H1 (cell line): ENCODE measurements around the gene NEK10. TPM values are rescaled to one million over a fixed set of nuclear protein-coding genes. Genes with fewer than 3 reads are reported as not detected.

ENCODE experiments used
- CTCF ChIA-PET: fragments of 300-600 bp; sonication (Branson Sonifier 250); formaldehyde crosslinking; loops from one replicate; lab custom pipeline; 2021; ENCODE audit not compliant: partially characterized antibody; lab: Charles Lee
- POLR2A ChIA-PET: fragments of 300-600 bp; sonication (Branson Sonifier 250); formaldehyde crosslinking; loops from one replicate; lab custom pipeline; 2021; ENCODE audit warnings: inconsistent platforms; ENCODE audit not compliant: partially characterized antibody; lab: Charles Lee
- DNase-seq, 2 experiments: peaks; one replicate each; pipeline versions ENCODE4 v3.0.0 to v3.0.0-alpha.2; 2010 to 2022; ENCODE audit warnings: low spot score in 2 of 2, low read depth in 1 of 2, mixed read lengths in 1 of 2
- FAIRE-seq: peaks from 2 replicates; lab custom pipeline; 2011; peaks lifted over from hg19 to GRCh38; lab: Jason Lieb, UNC
- H2AFZ ChIP-seq: 2 replicates; pipeline ENCODE4 v1.8.1; 2012; ENCODE audit warnings: low read length, inconsistent platforms
- H2AK5ac ChIP-seq: 2 replicates; pipeline ENCODE4 v1.6.1; 2013; ENCODE audit warnings: low read depth, low read length
- H2BK120ac ChIP-seq: replicated peaks from 2 replicates; pipeline ENCODE3; 2013; ENCODE audit warnings: low read depth, low read length, inconsistent platforms
- H2BK12ac ChIP-seq: 2 replicates; pipeline ENCODE4 v1.6.1; 2013; ENCODE audit warnings: low read depth, low read length
- H2BK15ac ChIP-seq: 2 replicates; pipeline ENCODE4 v1.6.1; 2013; ENCODE audit warnings: low read length
- H2BK20ac ChIP-seq: 2 replicates; pipeline ENCODE4 v1.6.1; 2013; ENCODE audit warnings: low read length
- H2BK5ac ChIP-seq: 2 replicates; pipeline ENCODE4 v1.6.1; 2013; ENCODE audit warnings: low read depth, low read length
- H3K14ac ChIP-seq: 2 replicates; pipeline ENCODE4 v1.6.1; 2013; ENCODE audit warnings: inconsistent platforms; ENCODE audit not compliant: insufficient read length
- H3K18ac ChIP-seq: 2 replicates; pipeline ENCODE4 v1.6.1; 2013; ENCODE audit warnings: low read length; ENCODE audit errors: extremely low read depth
- H3K23ac ChIP-seq: 2 replicates; pipeline ENCODE4 v1.6.1; 2013; ENCODE audit warnings: inconsistent platforms; ENCODE audit not compliant: insufficient read length
- H3K23me2 ChIP-seq: 2 replicates; pipeline ENCODE4 v1.6.1; 2013; ENCODE audit warnings: low read depth, low read length
- H3K27ac ChIP-seq: 2 replicates; pipeline ENCODE4 v1.6.1; 2011; ENCODE audit warnings: low read depth, low read length, inconsistent platforms
- H3K27me3 ChIP-seq, 4 experiments: replicated peaks in 1 of 4; 1 replicate in 1 of 4; 2 replicates in 3 of 4; pipeline versions ENCODE4 v1.6.1 to v1.8.1; 2011 to 2013; ENCODE audit warnings: low read length in 3 of 4, mild to moderate bottlenecking in 3 of 4, inconsistent platforms in 2 of 4, mixed read lengths in 2 of 4, moderate library complexity in 1 of 4; ENCODE audit not compliant: control insufficient read depth in 3 of 4, insufficient read depth in 3 of 4; ENCODE audit errors: extremely low read depth in 1 of 4
- H3K36me3 ChIP-seq, 4 experiments: 2 replicates each; pipeline versions ENCODE4 v1.6.1 to v1.8.1; 2011 to 2013; ENCODE audit warnings: mild to moderate bottlenecking in 4 of 4, low read length in 3 of 4, moderate library complexity in 2 of 4, control low read depth in 1 of 4, inconsistent platforms in 1 of 4; ENCODE audit not compliant: insufficient read depth in 4 of 4, control insufficient read depth in 2 of 4
- H3K4ac ChIP-seq: replicated peaks from 2 replicates; pipeline ENCODE3; 2013; ENCODE audit warnings: low read length, low read depth, mixed read lengths, inconsistent platforms; ENCODE audit not compliant: insufficient read length
- H3K4me1 ChIP-seq, 4 experiments: replicated peaks in 1 of 4; 1 replicate in 1 of 4; 2 replicates in 3 of 4; pipeline versions ENCODE4 v1.6.1 to v1.8.1; 2011 to 2013; ENCODE audit warnings: low read length in 3 of 4, inconsistent platforms in 2 of 4, mixed read lengths in 1 of 4; ENCODE audit not compliant: insufficient read depth in 4 of 4, control insufficient read depth in 3 of 4
- H3K4me2 ChIP-seq, 2 experiments: 2 replicates each; pipeline versions ENCODE4 v1.6.1 to v1.8.1; 2011 to 2013; ENCODE audit warnings: low read depth in 2 of 2, low read length in 2 of 2, control low read depth in 1 of 2, inconsistent platforms in 1 of 2, mild to moderate bottlenecking in 1 of 2; ENCODE audit not compliant: insufficient read depth in 1 of 2
- H3K4me3 ChIP-seq, 4 experiments: fragments of 200-600, 300-600 bp in 1 of 4; sonication (generic), shearing (Covaris generic), sonication (Bioruptor Twin) in 1 of 4; 2 replicates each; pipeline versions ENCODE4 v1.5.1 to v1.8.1; 2011 to 2016; ENCODE audit warnings: low read length in 4 of 4, low read depth in 3 of 4, control low read depth in 2 of 4, inconsistent platforms in 2 of 4, mild to moderate bottlenecking in 2 of 4, mixed read lengths in 1 of 4, moderate library complexity in 1 of 4; ENCODE audit not compliant: insufficient read depth in 2 of 4; ENCODE audit errors: extremely low read depth in 1 of 4
- H3K56ac ChIP-seq: replicated peaks from 2 replicates; pipeline ENCODE3; 2013; ENCODE audit warnings: low read depth, mild to moderate bottlenecking, mixed read lengths, low read length, inconsistent platforms; ENCODE audit not compliant: insufficient read length
- H3K79me1 ChIP-seq: 2 replicates; pipeline ENCODE4 v1.6.1; 2013; ENCODE audit warnings: low read depth, low read length, control low read depth
- H3K79me2 ChIP-seq, 2 experiments: 2 replicates each; pipeline versions ENCODE4 v1.6.1 to v1.8.1; 2012 to 2013; ENCODE audit warnings: low read length in 2 of 2, mild to moderate bottlenecking in 2 of 2, inconsistent platforms in 1 of 2; ENCODE audit not compliant: insufficient read depth in 2 of 2, control insufficient read depth in 1 of 2
- H3K9ac ChIP-seq, 4 experiments: replicated peaks in 1 of 4; 1 replicate in 1 of 4; 2 replicates in 3 of 4; pipeline versions ENCODE4 v1.6.1 to v1.8.1; 2011 to 2013; ENCODE audit warnings: low read depth in 3 of 4, low read length in 3 of 4, control low read depth in 2 of 4, mild to moderate bottlenecking in 2 of 4, moderate library complexity in 2 of 4, inconsistent platforms in 1 of 4; ENCODE audit errors: extremely low read depth in 1 of 4
- H3K9me3 ChIP-seq, 2 experiments: 2 replicates each; pipeline versions ENCODE4 v1.6.1 to v1.8.1; 2012 to 2013; ENCODE audit warnings: mild to moderate bottlenecking in 2 of 2, moderate library complexity in 2 of 2, control low read depth in 1 of 2, inconsistent platforms in 1 of 2, low read depth in 1 of 2, low read length in 1 of 2, mixed read lengths in 1 of 2; ENCODE audit not compliant: insufficient read depth in 2 of 2
- H4K20me1 ChIP-seq, 2 experiments: replicated peaks in 1 of 2; 2 replicates each; pipeline versions ENCODE3 to v1.8.1; 2011 to 2013; ENCODE audit warnings: inconsistent platforms in 2 of 2, low read length in 2 of 2, mild to moderate bottlenecking in 1 of 2; ENCODE audit not compliant: insufficient read depth in 2 of 2, control insufficient read depth in 1 of 2
- H4K5ac ChIP-seq: 2 replicates; pipeline ENCODE4 v1.6.1; 2013; ENCODE audit warnings: low read length, low read depth, mixed read lengths, inconsistent platforms; ENCODE audit not compliant: insufficient read length
- H4K8ac ChIP-seq: 2 replicates; pipeline ENCODE4 v1.8.0; 2013; ENCODE audit warnings: mild to moderate bottlenecking, moderate library complexity, low read length, inconsistent platforms; ENCODE audit not compliant: insufficient read depth; ENCODE audit errors: extremely low read depth
- H4K91ac ChIP-seq: replicated peaks from 2 replicates; pipeline ENCODE3; 2013; ENCODE audit warnings: low read length, mixed read lengths, inconsistent platforms; ENCODE audit not compliant: insufficient read length
- NANOG ChIP-seq: IDR thresholded peaks from 2 replicates; pipeline ENCODE4 v1.6.1; 2011; ENCODE audit warnings: low read length, low read depth, mild to moderate bottlenecking, inconsistent platforms; ENCODE audit not compliant: insufficient read depth, poor library complexity, severe bottlenecking
- SIN3A ChIP-seq, 2 experiments: IDR thresholded peaks in 1 of 2; conservative IDR thresholded peaks in 1 of 2; 2 replicates each; pipeline ENCODE4 v1.6.1; 2011 to 2012; ENCODE audit warnings: low read length in 2 of 2, improper control_type of control experiment in 1 of 2, low read depth in 1 of 2, mild to moderate bottlenecking in 1 of 2
- SIRT6 ChIP-seq: IDR thresholded peaks from one replicate; pipeline ENCODE4 v1.7.1; 2012; ENCODE audit warnings: low read length, inconsistent platforms
- TAF1 ChIP-seq: IDR thresholded peaks from 2 replicates; pipeline ENCODE4 v1.6.1; 2011; ENCODE audit warnings: mild to moderate bottlenecking, low read depth, low read length
- WGBS, 2 experiments: shearing (Covaris generic) in 1 of 2; methylation state at CpG; one replicate each; pipeline versions ENCODE4 v1.1.6 to v1.1.7; 2013 to 2015; ENCODE audit warnings: low lambda C conversion rate in 2 of 2, mixed read lengths in 2 of 2, inconsistent platforms in 1 of 2, low coverage in 1 of 2, missing lambda C conversion rate in 1 of 2; ENCODE audit not compliant: insufficient replicate concordance in 2 of 2, insufficient coverage in 1 of 2, insufficient read length in 1 of 2; ENCODE audit errors: extremely low coverage in 1 of 2, missing lambda C conversion rate in 1 of 2; 5-methylcytosine and 5-hydroxymethylcytosine counted together
- polyA plus RNA-seq, 7 experiments: library from polyadenylated mRNA; depleted of rRNA in 3 of 7; stranded (reverse) in 5 of 7; unstranded in 2 of 7; fragments of >200 nt in 5 of 7; fragments of 200-250 nt in 2 of 7; gene quantifications; 1 replicate in 5 of 7; 2 replicates in 1 of 7; 4 replicates in 1 of 7; pipeline versions ENCODE4 v1.2.1 to v1.2.3, GENCODE V29; 2011 to 2013; ENCODE audit warnings: missing spikeins in 2 of 7, mixed read lengths in 2 of 7
- total RNA-seq: library from RNA; stranded (reverse); fragmentation: NEBNext Ultra II Directional; extraction: Animal tissue kit (Norgen Biotek cat#: 25700); gene quantifications from 2 replicates; pipeline ENCODE4 v1.2.1, GENCODE V29; 2021
- TF ChIP-seq, protein P1 (sequence below): IDR thresholded peaks from 2 replicates; pipeline ENCODE4 v1.6.1; 2012; ENCODE audit warnings: low read length, inconsistent platforms
- TF ChIP-seq, protein P2 (sequence below), 3 experiments: IDR thresholded peaks; 1 replicate in 2 of 3; 2 replicates in 1 of 3; pipeline versions ENCODE4 v1.5.1 to v1.6.1; 2011; ENCODE audit warnings: low read length in 3 of 3, mild to moderate bottlenecking in 3 of 3, inconsistent platforms in 2 of 3, low read depth in 1 of 3, moderate library complexity in 1 of 3; ENCODE audit not compliant: insufficient read depth in 1 of 3; ENCODE audit errors: control extremely low read depth in 1 of 3

NEK10 gene
- total and polyA plus RNA-seq, 2 of the 8 experiments (the other 6 are each of a cell fraction or from before 2014, with no cell fraction given), result 0.18 to 0.50 TPM

DNA sequence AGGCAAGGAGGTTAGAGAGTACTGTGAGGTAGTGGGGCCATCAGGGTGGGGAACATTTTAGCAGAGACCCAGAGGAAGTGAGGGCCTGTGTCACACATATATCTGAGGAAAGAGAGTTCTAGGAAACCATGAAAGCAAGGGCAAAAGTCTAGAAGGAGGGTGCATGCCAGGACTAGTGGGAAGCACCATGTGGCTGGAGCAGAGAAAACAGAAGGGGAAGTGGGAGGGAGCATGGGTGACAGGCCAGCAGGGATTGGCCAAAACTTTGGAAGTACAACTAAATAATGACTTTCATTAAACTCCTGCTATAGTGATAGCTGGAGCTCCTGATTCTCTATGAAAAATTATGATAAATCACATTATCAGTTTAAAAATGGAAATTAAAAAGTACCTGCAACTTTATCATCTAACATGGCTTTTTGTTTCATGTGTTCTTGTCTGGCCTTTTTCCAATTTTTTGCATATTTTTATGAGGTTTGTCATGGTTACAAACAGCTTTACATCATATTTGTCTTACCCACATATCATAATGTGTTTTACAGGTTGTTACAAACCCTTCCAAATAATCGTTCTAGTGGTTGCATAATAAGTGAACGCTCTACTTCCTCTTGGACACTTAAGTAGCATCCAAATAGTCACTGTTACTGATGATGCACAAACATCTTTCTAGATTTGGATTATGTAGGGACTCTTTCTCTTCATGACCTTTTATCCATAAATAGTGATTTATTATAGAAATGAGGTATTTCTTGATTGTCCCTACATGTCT is 168.3 kb downstream of the NEK10 start:
- H3K4ac ChIP-seq, result no peak overlapping the region
- H3K27me3 ChIP-seq, result no peaks in the 10 kb centered on the region; a peak in 1 of 7 replicates
- no peaks in the 10 kb centered on the region for H3K36me3 ChIP-seq
- no peak overlapping the region for H2BK20ac ChIP-seq
- no peak overlapping the region for H4K5ac ChIP-seq
- CTCF ChIA-PET, result interaction anchor here (0.9 to 2.0 kb wide), 2 partner anchors 28 to 50 kb away, joined by 3 to 6 read pairs; no protein-coding TSS in a partner anchor
- 94% methylated on average over 2 of the region's 2 CpGs; no CpG with 5 or more reads in 1 of the 2 experiments for WGBS, 2 experiments
- no peak overlapping the region for H2AK5ac ChIP-seq
- no peak for DNase-seq
- no peak for TF ChIP-seq NANOG
- TF ChIP-seq TAF1, result no peak
- no peak for TF ChIP-seq SIN3A (conservative IDR thresholded peaks at IDR 0.05 in 1 of 2, IDR thresholded peaks at IDR 0.05 in 1 of 2; ENCODE audit: low read depth in 1 of 2, low read length in 2 of 2)
- TF ChIP-seq, protein P1, sequence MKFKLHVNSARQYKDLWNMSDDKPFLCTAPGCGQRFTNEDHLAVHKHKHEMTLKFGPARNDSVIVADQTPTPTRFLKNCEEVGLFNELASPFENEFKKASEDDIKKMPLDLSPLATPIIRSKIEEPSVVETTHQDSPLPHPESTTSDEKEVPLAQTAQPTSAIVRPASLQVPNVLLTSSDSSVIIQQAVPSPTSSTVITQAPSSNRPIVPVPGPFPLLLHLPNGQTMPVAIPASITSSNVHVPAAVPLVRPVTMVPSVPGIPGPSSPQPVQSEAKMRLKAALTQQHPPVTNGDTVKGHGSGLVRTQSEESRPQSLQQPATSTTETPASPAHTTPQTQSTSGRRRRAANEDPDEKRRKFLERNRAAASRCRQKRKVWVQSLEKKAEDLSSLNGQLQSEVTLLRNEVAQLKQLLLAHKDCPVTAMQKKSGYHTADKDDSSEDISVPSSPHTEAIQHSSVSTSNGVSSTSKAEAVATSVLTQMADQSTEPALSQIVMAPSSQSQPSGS, result no peak
- no peak for TF ChIP-seq SIRT6
- TF ChIP-seq, protein P2, sequence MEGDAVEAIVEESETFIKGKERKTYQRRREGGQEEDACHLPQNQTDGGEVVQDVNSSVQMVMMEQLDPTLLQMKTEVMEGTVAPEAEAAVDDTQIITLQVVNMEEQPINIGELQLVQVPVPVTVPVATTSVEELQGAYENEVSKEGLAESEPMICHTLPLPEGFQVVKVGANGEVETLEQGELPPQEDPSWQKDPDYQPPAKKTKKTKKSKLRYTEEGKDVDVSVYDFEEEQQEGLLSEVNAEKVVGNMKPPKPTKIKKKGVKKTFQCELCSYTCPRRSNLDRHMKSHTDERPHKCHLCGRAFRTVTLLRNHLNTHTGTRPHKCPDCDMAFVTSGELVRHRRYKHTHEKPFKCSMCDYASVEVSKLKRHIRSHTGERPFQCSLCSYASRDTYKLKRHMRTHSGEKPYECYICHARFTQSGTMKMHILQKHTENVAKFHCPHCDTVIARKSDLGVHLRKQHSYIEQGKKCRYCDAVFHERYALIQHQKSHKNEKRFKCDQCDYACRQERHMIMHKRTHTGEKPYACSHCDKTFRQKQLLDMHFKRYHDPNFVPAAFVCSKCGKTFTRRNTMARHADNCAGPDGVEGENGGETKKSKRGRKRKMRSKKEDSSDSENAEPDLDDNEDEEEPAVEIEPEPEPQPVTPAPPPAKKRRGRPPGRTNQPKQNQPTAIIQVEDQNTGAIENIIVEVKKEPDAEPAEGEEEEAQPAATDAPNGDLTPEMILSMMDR (IDR thresholded peaks at IDR 0.05; ENCODE audit: control extremely low read depth in 1 of 3, insufficient read depth in 1 of 3, low read depth in 1 of 3, low read length in 3 of 3), result no peak
- no peaks in the 10 kb centered on the region for H3K23me2 ChIP-seq
- H2BK15ac ChIP-seq, result no peak overlapping the region
- no peak overlapping the region for H3K18ac ChIP-seq
- no peak overlapping the region for H2BK12ac ChIP-seq
- H3K14ac ChIP-seq, result no peak overlapping the region
- FAIRE-seq, result no peak
- H3K56ac ChIP-seq, result no peak overlapping the region
- no peaks in the 10 kb centered on the region for H3K79me2 ChIP-seq
- no peak overlapping the region for H2AFZ ChIP-seq
- H3K79me1 ChIP-seq, result no peaks in the 10 kb centered on the region
- H4K8ac ChIP-seq, result no peak overlapping the region
- H3K9ac ChIP-seq, result no peak overlapping the region; a peak in 1 of 7 replicates
- H3K4me1 ChIP-seq, result no peaks in the 10 kb centered on the region
- H2BK5ac ChIP-seq, result no peak overlapping the region
- H3K23ac ChIP-seq, result no peak overlapping the region
- no peak overlapping the region for H4K91ac ChIP-seq
- POLR2A ChIA-PET, result no interaction called here
- H3K4me3 ChIP-seq, result no peak overlapping the region
- H3K9me3 ChIP-seq, result no peaks in the 10 kb centered on the region
- H4K20me1 ChIP-seq, result no peaks in the 10 kb centered on the region
- H3K4me2 ChIP-seq, result no peak overlapping the region
- H3K27ac ChIP-seq, result no peak overlapping the region
- no peak overlapping the region for H2BK120ac ChIP-seq
